Psoas muscle (tissue), 8 donors: ENCODE results near the gene ATP9B. TPM values are rescaled to one million over a fixed set of nuclear protein-coding genes. Genes with fewer than 3 reads are reported as not detected.

Experiments used
- ATAC-seq, 4 donors: fragments of 200-7000 bp; cut with Tn5 transposase; one replicate each; pipeline ENCODE4 v1.9.1; 2020; ENCODE audit warnings: moderate library complexity in 3 of 4, mild to moderate bottlenecking in 2 of 4
- DNase-seq, 2 donors: peaks; one replicate each; pipeline ENCODE4 v3.0.0-alpha.2; 2020
- H3K27ac ChIP-seq: fragments of 200-600 bp; one replicate; pipeline ENCODE4 v1.8.0; 2022
- H3K27me3 ChIP-seq, 3 donors: fragments of 200-600 bp in 1 of 3; one replicate each; pipeline versions ENCODE4 v1.6.1 to v1.8.0; 2013 to 2022; ENCODE audit warnings: low read length in 2 of 3, mild to moderate bottlenecking in 2 of 3, moderate library complexity in 1 of 3; ENCODE audit not compliant: insufficient read depth in 3 of 3
- H3K36me3 ChIP-seq, 2 donors: fragments of 200-600 bp in 1 of 2; one replicate each; pipeline versions ENCODE4 v1.6.1 to v1.8.0; 2013 to 2022; ENCODE audit warnings: low read depth in 1 of 2, mild to moderate bottlenecking in 1 of 2, moderate library complexity in 1 of 2; ENCODE audit not compliant: insufficient read depth in 1 of 2
- H3K4me1 ChIP-seq: fragments of 200-600 bp; one replicate; pipeline ENCODE4 v1.8.0; 2022
- H3K4me3 ChIP-seq: fragments of 200-600 bp; one replicate; pipeline ENCODE4 v1.8.0; 2022; ENCODE audit warnings: mild to moderate bottlenecking
- H3K9me3 ChIP-seq: fragments of 200-600 bp; one replicate; pipeline ENCODE4 v1.8.0; 2022
- CTCF ChIP-seq: fragments of 200-600 bp; IDR thresholded peaks from one replicate; pipeline ENCODE4 v1.8.0; 2022; ENCODE audit warnings: antibody characterized with exemption
- whole genome bisulfite sequencing, 3 donors: extraction: QIAGEN DNeasy Blood & Tissue Kit; methylation state at CpG; one replicate each; pipeline versions ENCODE4 v1.1.6 to v1.1.7; 2013; 5-methylcytosine and 5-hydroxymethylcytosine counted together
- intact Hi-C, 2 donors: fragments of 100-400 bp; cut with DNase I; formaldehyde crosslinking; loops; one replicate each; pipeline versions ENCODE4 v1.11.0 to v1.14.2; 2022
- polyA plus RNA-seq, 3 donors: library from polyadenylated mRNA; stranded (reverse); fragments of 200-250 nt; gene quantifications; one replicate each; pipeline ENCODE4 v1.2.3, GENCODE V29; 2013
- total RNA-seq, 4 donors: library from RNA; stranded (reverse); fragmentation: NEBNext Ultra II Directional in 2 of 4; extraction: Animal tissue kit (Norgen Biotek cat#: 25700) in 2 of 4; gene quantifications; one replicate each; pipeline versions ENCODE4 v1.2.1 to v1.2.4, GENCODE V29; 2021 to 2023
- donor health status: healthy with polysubstance abuse.
- donor health status: DM: no; HTN: no; CAD: no; lungs with moderate emphysema.
- donor health status: Bipolar disorder and iron deficiency.
- donor health status: healthy.
- donor health status: DM: yes; HTN: yes; CAD: no.
- donor health status: DM: no; HTN: no; CAD: no.
- donor health status: DM: no; HTN: no; CAD: no.
- donor health status: DM: yes; HTN: yes; CAD: no.

Gene ATP9B
- total and polyA plus RNA-seq, 7 donors = 5.0 to 22.1 (median 9.8) TPM

- H3K4me3 ChIP-seq = no peak overlapping the region
- DNase-seq = peak in 1 of 2 donors; percentile 40
- peaks cover 0 to 7% of the 10 kb centered on the region in 2 donors for H3K36me3 ChIP-seq
- H3K27ac ChIP-seq = no peak overlapping the region
- no peaks in the 10 kb centered on the region for H3K9me3 ChIP-seq
- no peaks in the 10 kb centered on the region for H3K27me3 ChIP-seq
- TF ChIP-seq CTCF = no peak
- peaks cover 19% of the 10 kb centered on the region for H3K4me1 ChIP-seq
- intact Hi-C loops = no loop called here
- WGBS, 3 donors = 92 to 93% (median 92%) methylated on average over 17 to 19 of the region's 19 CpGs
- ATAC-seq = no peak
Measured at GRCh38 chr18:79418236-79418635, 349.0 kb downstream of the ATP9B start.

GRCh38 chr18:79418642-79419041 lies 349.4 kb downstream of the ATP9B start:
- ATAC-seq (no peak), DNase-seq (no peak)
- Histone ChIP-seq H3K36me3 (peaks cover 0 to 5% of the 10 kb centered on the region in 2 donors), H3K9me3 (no peaks in the 10 kb centered on the region), H3K27ac (no peak overlapping the region), H3K27me3 (no peaks in the 10 kb centered on the region), H3K4me3 (no peak overlapping the region), H3K4me1 (peaks cover 23% of the 10 kb centered on the region)
- TF ChIP-seq CTCF = no peak
- 54 to 65% (median 56%) methylated on average over 11 of the region's 11 CpGs for WGBS, 3 donors
- intact Hi-C loops = no loop called here

- peaks cover 0 to 6% of the 10 kb centered on the region in 2 donors for H3K36me3 ChIP-seq
- ATAC-seq (no peak), DNase-seq (no peak)
- no peaks in the 10 kb centered on the region for H3K27me3 ChIP-seq
- no peak overlapping the region for H3K4me3 ChIP-seq
- intact Hi-C loops = no loop called here
- peaks cover 24% of the 10 kb centered on the region for H3K4me1 ChIP-seq
- no peak for TF ChIP-seq CTCF
- WGBS, 3 donors = 80 to 88% (median 86%) methylated on average over 48 of the region's 48 CpGs
- no peaks in the 10 kb centered on the region for H3K9me3 ChIP-seq
- H3K27ac ChIP-seq = no peak overlapping the region
Measured at GRCh38 chr18:79420033-79420745, 351.0 kb downstream of the ATP9B start.

GRCh38 chr18:79421275-79421857 lies 352.2 kb downstream of the ATP9B start:
- Histone ChIP-seq H3K9me3 (no peaks in the 10 kb centered on the region), H3K27me3 (no peaks in the 10 kb centered on the region), H3K4me1 (peaks cover 18% of the 10 kb centered on the region), H3K36me3 (peaks cover 0 to 17% of the 10 kb centered on the region in 2 donors), H3K4me3 (no peak overlapping the region), H3K27ac (no peak overlapping the region)
- no peak for TF ChIP-seq CTCF
- WGBS, 3 donors = 82 to 86% (median 83%) methylated on average over 26 of the region's 26 CpGs
- ATAC-seq = peak in 3 of 4 donors; percentile 4 to 77 (median 51)
- intact Hi-C loops = no loop called here
- peak in 1 of 2 donors; percentile 66 for DNase-seq
